22Rv1 (cell line): ENCODE data around the gene ZC3H14.

Experiments
- CTCF ChIP-seq: fragments of 450-650 bp; IDR thresholded peaks from 2 replicates; pipeline ENCODE4 v1.5.1; 2017; ENCODE audit warnings: mild to moderate bottlenecking
- ZFX ChIP-seq: fragments of 450-650 bp; IDR thresholded peaks from 2 replicates; pipeline ENCODE4 v1.6.1; 2017; ENCODE audit warnings: antibody characterized with exemption, borderline replicate concordance

GRCh38 chr14:88613552-88614010 is 50.7 kb downstream of the ZC3H14 start:
- TF ChIP-seq CTCF (no peak), ZFX (no peak)
